ENCODE data around the gene DHRS4.
"Not testable (repeated sequence)": the region's sequence is repeated elsewhere in the genome, so short reads cannot be mapped to it uniquely, and the experiment has no call there.

The DHRS4 gene

GRCh38 chr14:23984891-23985602 is 31.5 kb downstream of the DHRS4 start:
- DNase-seq (ENCODE audit: low spot score) = no peak

- not testable (repeated sequence) for DNase-seq (ENCODE audit: low spot score)
Measured at GRCh38 chr14:23988223-23988606, 34.6 kb downstream of the DHRS4 start.

GRCh38 chr14:23988607-23989363 is 35.2 kb downstream of the DHRS4 start, which contains the start of gene DHRS4L2:
Gene DHRS4L2 (plus strand): TSS chr14:23988929. CDS start chr14:23988948, 19 bp downstream.
- peak; percentile 29 for DNase-seq (ENCODE audit: low spot score)

- DNase-seq (ENCODE audit: low spot score) = peak; percentile 47
Measured at GRCh38 chr14:23989734-23990445, 36.3 kb downstream of the DHRS4 start.

- not testable (repeated sequence) for DNase-seq (ENCODE audit: low spot score)
Measured at GRCh38 chr14:23990961-23991360, 37.4 kb downstream of the DHRS4 start.

- not testable (repeated sequence) for DNase-seq (ENCODE audit: low spot score)
Measured at GRCh38 chr14:23993042-23993441, 39.5 kb downstream of the DHRS4 start.

GRCh38 chr14:23996009-23996408 is 42.4 kb downstream of the DHRS4 start:
- DNase-seq (ENCODE audit: low spot score) = not testable (repeated sequence)

GRCh38 chr14:23996825-23997224 is 43.3 kb downstream of the DHRS4 start:
- not testable (repeated sequence) for DNase-seq (ENCODE audit: low spot score)

- not testable (repeated sequence) for DNase-seq (ENCODE audit: low spot score)
Measured at GRCh38 chr14:23999640-24000039, 46.1 kb downstream of the DHRS4 start.

- DNase-seq (ENCODE audit: low spot score) = not testable (repeated sequence)
Measured at GRCh38 chr14:24001078-24001477, 47.5 kb downstream of the DHRS4 start.

- not testable (repeated sequence) for DNase-seq (ENCODE audit: low spot score)
Measured at GRCh38 chr14:24001679-24002078, 48.1 kb downstream of the DHRS4 start.

- not testable (repeated sequence) for DNase-seq (ENCODE audit: low spot score)
Measured at GRCh38 chr14:24006471-24006816, 52.9 kb downstream of the DHRS4 start.

GRCh38 chr14:24006817-24007652 is 53.5 kb downstream of the DHRS4 start:
- peak; percentile 53 for DNase-seq (ENCODE audit: low spot score)

- no peak for DNase-seq (ENCODE audit: low spot score)
Measured at GRCh38 chr14:24011051-24011450, 57.5 kb downstream of the DHRS4 start.

- not testable (repeated sequence) for DNase-seq (ENCODE audit: low spot score)
Measured at GRCh38 chr14:24012726-24013273, 59.2 kb downstream of the DHRS4 start.

GRCh38 chr14:24013654-24014514 is 60.3 kb downstream of the DHRS4 start:
- peak; percentile 75 for DNase-seq (ENCODE audit: low spot score)

GRCh38 chr14:24015745-24016144 is 62.2 kb downstream of the DHRS4 start:
- DNase-seq (ENCODE audit: low spot score) = not testable (repeated sequence)

All from putamen (tissue), 1 donor.